GM12865 (cell line): Measurements from ENCODE around the gene CLIC1.

Experiments used
- DNase-seq: peaks from one replicate; pipeline ENCODE4 v3.0.0; 2010; ENCODE audit warnings: low read depth
- H3K4me3 ChIP-seq: 2 replicates; pipeline ENCODE4 v1.5.1; 2011; ENCODE audit warnings: mild to moderate bottlenecking, low read depth, low read length, control low read depth
- CTCF ChIP-seq: IDR thresholded peaks from 2 replicates; pipeline ENCODE4 v1.5.1; 2011; ENCODE audit warnings: low read length, control low read depth, low read depth, inconsistent platforms; ENCODE audit not compliant: insufficient read depth; ENCODE audit errors: missing control alignments

CLIC1 gene

GRCh38 chr6:31736021-31736767, at the start of gene CLIC1:
Gene CLIC1 (minus strand): TSS chr6:31736530. CDS start chr6:31736300, 230 bp downstream.
- TF ChIP-seq CTCF, result no peak
- peak; percentile 89 for DNase-seq
- H3K4me3 ChIP-seq, result peak within 1 kb of the TSS; percentile 97

- no peak for TF ChIP-seq CTCF
- H3K4me3 ChIP-seq, result no peak overlapping the region
- DNase-seq, result no peak
Observed at GRCh38 chr6:31785475-31785874, 49.1 kb upstream of the CLIC1 start.

- no peak for DNase-seq
- no peak overlapping the region for H3K4me3 ChIP-seq
Observed at GRCh38 chr6:31784098-31784925, 48.0 kb upstream of the CLIC1 start.

GRCh38 chr6:31782126-31782855, 46.0 kb upstream of the CLIC1 start:
- TF ChIP-seq CTCF, result no peak
- DNase-seq, result no peak
- H3K4me3 ChIP-seq, result no peak overlapping the region

More at GRCh38 chr6:31784098-31784925, 48.0 kb upstream of the CLIC1 start:
- TF ChIP-seq CTCF, result no peak

GRCh38 chr6:31781244-31782125, 45.2 kb upstream of the CLIC1 start:
- TF ChIP-seq CTCF, result no peak
- no peak for DNase-seq
- H3K4me3 ChIP-seq, result no peak overlapping the region
